Chondrocyte (in vitro differentiated cells): ENCODE measurements around the gene PHYKPL. TPM values are rescaled to one million over a fixed set of nuclear protein-coding genes. Genes with fewer than 3 reads are reported as not detected.

Experiments used
- DNase-seq: peaks from one replicate; pipeline ENCODE4 v3.0.0; 2021; ENCODE audit warnings: mixed read lengths, low spot score
- H3K27ac Mint-ChIP-seq: one replicate; pipeline ENCODE4 v1.8.0; 2021; ENCODE audit warnings: mild to moderate bottlenecking, moderate library complexity, mixed read lengths; ENCODE audit not compliant: unreplicated experiment
- H3K27me3 Mint-ChIP-seq: 2 replicates; pipeline ENCODE4 v1.8.0; 2021; ENCODE audit warnings: low read depth, mixed read lengths
- H3K36me3 Mint-ChIP-seq: 2 replicates; pipeline ENCODE4 v1.8.0; 2021; ENCODE audit warnings: low read depth, mixed read lengths
- H3K4me1 Mint-ChIP-seq: 2 replicates; pipeline ENCODE4 v1.8.0; 2021; ENCODE audit warnings: low read depth, mild to moderate bottlenecking, mixed read lengths
- H3K4me3 Mint-ChIP-seq: one replicate; pipeline ENCODE4 v1.8.0; 2021; ENCODE audit warnings: mild to moderate bottlenecking, moderate library complexity, mixed read lengths; ENCODE audit not compliant: unreplicated experiment
- H3K9me3 Mint-ChIP-seq: 2 replicates; pipeline ENCODE4 v1.8.0; 2021; ENCODE audit warnings: low read depth, mixed read lengths
- total RNA-seq: library from RNA; stranded (reverse); gene quantifications from 3 replicates; pipeline ENCODE4 v1.2.1, GENCODE V29; 2021
- TF ChIP-seq, protein P1 (sequence below): fragments of 200-600 bp; sonication (generic); IDR thresholded peaks from 2 replicates; pipeline ENCODE4 v1.5.0; 2021; ENCODE audit warnings: antibody characterized with exemption, mild to moderate bottlenecking, moderate library complexity

Gene PHYKPL
- total RNA-seq, 1 donor from 2014 or later, result 43.8 TPM

DNA sequence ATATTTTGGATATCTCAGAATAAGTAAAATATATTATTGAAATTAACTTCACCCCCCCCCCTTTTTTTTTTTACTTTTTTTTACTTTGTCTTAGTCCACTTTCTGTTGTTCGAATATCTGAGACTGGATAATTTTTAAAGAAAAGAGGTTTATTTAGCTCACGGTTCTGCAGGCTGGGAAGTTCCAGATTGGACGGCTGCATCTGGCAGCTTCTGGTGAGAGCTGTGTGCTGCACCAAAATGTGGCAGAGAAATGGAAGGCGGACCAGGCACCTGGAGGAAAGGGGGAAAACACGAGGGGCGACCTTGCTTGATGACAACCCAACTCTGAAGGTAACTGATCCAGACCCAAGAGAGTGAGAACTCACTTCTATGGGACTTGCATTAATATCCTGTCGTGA lies 39.8 kb downstream of the PHYKPL start:
- H3K4me1 Mint-ChIP-seq, result peaks cover 5% of the 10 kb centered on the region
- H3K4me3 Mint-ChIP-seq, result no peak overlapping the region
- H3K27me3 Mint-ChIP-seq, result peaks cover 6% of the 10 kb centered on the region
- TF ChIP-seq, protein P1, sequence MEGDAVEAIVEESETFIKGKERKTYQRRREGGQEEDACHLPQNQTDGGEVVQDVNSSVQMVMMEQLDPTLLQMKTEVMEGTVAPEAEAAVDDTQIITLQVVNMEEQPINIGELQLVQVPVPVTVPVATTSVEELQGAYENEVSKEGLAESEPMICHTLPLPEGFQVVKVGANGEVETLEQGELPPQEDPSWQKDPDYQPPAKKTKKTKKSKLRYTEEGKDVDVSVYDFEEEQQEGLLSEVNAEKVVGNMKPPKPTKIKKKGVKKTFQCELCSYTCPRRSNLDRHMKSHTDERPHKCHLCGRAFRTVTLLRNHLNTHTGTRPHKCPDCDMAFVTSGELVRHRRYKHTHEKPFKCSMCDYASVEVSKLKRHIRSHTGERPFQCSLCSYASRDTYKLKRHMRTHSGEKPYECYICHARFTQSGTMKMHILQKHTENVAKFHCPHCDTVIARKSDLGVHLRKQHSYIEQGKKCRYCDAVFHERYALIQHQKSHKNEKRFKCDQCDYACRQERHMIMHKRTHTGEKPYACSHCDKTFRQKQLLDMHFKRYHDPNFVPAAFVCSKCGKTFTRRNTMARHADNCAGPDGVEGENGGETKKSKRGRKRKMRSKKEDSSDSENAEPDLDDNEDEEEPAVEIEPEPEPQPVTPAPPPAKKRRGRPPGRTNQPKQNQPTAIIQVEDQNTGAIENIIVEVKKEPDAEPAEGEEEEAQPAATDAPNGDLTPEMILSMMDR, result no peak
- no peak for DNase-seq
- H3K27ac Mint-ChIP-seq, result no peak overlapping the region
- H3K9me3 Mint-ChIP-seq, result peaks cover 3% of the 10 kb centered on the region
- no peaks in the 10 kb centered on the region for H3K36me3 Mint-ChIP-seq

- TF ChIP-seq, protein P1, result no peak
- peaks cover 6% of the 10 kb centered on the region for H3K27me3 Mint-ChIP-seq
- no peak overlapping the region for H3K4me3 Mint-ChIP-seq
- H3K27ac Mint-ChIP-seq, result no peak overlapping the region
- no peaks in the 10 kb centered on the region for H3K36me3 Mint-ChIP-seq
- DNase-seq, result no peak
- H3K4me1 Mint-ChIP-seq, result peaks cover 5% of the 10 kb centered on the region
- peaks cover 3% of the 10 kb centered on the region for H3K9me3 Mint-ChIP-seq
Observed at GRCh38 chr5:178192244-178192643, 40.4 kb downstream of the PHYKPL start.

GRCh38 chr5:178191661-178192060 lies 40.9 kb downstream of the PHYKPL start:
- Mint-ChIP-seq H3K27ac (no peak overlapping the region), H3K9me3 (peaks cover 3% of the 10 kb centered on the region), H3K4me1 (peaks cover 5% of the 10 kb centered on the region), H3K27me3 (peaks cover 6% of the 10 kb centered on the region), H3K36me3 (no peaks in the 10 kb centered on the region), H3K4me3 (no peak overlapping the region)
- DNase-seq, result no peak
- TF ChIP-seq, protein P1, result no peak

DNA sequence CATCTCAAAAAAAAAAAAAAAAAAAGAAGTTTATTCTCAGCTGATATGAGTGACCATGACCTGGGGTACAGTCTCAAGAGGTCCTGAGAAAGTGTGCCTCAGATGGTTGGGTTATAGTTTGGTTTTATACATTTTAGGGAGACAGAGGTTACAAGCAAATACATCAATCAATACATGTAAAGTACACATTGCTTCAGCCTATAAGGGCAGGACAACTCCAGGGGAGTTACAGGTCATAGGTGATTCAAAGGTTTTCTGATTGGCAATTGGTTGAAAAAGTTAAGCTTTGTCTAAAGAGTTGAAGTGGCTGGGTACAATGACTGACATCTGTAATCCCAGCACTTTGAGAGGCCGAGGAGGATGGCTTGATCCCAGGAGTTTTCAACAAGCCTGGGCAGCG lies 43.2 kb downstream of the PHYKPL start:
- no peaks in the 10 kb centered on the region for H3K36me3 Mint-ChIP-seq
- peaks cover 2% of the 10 kb centered on the region for H3K27me3 Mint-ChIP-seq
- peaks cover 3% of the 10 kb centered on the region for H3K9me3 Mint-ChIP-seq
- H3K27ac Mint-ChIP-seq, result no peak overlapping the region
- DNase-seq, result no peak
- H3K4me3 Mint-ChIP-seq, result no peak overlapping the region
- TF ChIP-seq, protein P1, result no peak
- no peaks in the 10 kb centered on the region for H3K4me1 Mint-ChIP-seq

DNA sequence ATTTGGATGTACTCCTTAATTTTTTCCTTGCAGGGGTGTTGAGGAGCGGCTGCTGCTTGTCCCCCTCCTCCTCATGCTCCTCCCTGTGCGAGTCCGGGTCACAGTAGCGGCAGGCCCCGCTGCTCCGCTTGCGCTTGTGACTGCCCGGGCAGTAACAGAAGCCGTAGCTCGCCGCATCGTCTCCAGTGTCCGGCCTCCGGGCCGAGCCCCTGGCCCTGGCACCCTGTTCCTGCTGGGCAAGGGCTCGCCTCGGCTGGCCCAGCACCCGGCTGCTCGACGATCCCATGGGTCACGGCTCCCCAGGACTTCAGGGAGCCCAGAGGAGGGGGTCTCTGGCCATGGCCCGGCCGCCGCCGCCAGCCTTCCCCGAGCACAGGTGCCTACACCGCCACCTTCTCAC lies 45.6 kb downstream of the PHYKPL start, which contains the start of gene GMCL2:
TSS of gene GMCL2 (minus strand) at position 358 of the 400 bp plus-strand sequence. CDS start at position 286, 72 bp downstream.
- no peaks in the 10 kb centered on the region for H3K4me1 Mint-ChIP-seq
- H3K9me3 Mint-ChIP-seq, result no peaks in the 10 kb centered on the region
- no peak for DNase-seq
- H3K27me3 Mint-ChIP-seq, result peaks cover 2% of the 10 kb centered on the region
- no peaks in the 10 kb centered on the region for H3K36me3 Mint-ChIP-seq
- H3K27ac Mint-ChIP-seq, result no peak within 1 kb of the TSS
- H3K4me3 Mint-ChIP-seq, result no peak within 1 kb of the TSS
- TF ChIP-seq, protein P1, result no peak
